HEK293T (cell line): Measurements from ENCODE around the gene B3GALT5.

Source experiments
- CTCF ChIA-PET: fragments of 350-600 bp; formaldehyde crosslinking; extraction: SDS; loops from one replicate; lab custom pipeline; 2021; ENCODE audit warnings: antibody characterized with exemption, inconsistent platforms; lab: Yijun Ruan, JAX
- POLR2A ChIA-PET: fragments of 350-600 bp; formaldehyde crosslinking; extraction: SDS; loops from one replicate; lab custom pipeline; 2020; ENCODE audit warnings: antibody characterized with exemption, inconsistent platforms; lab: Yijun Ruan, JAX
- DNase-seq: peaks from one replicate; pipeline ENCODE4 v3.0.0; 2012; ENCODE audit warnings: mixed read lengths; ENCODE audit errors: extremely low spot score
- ARNT ChIP-seq: fragments of 450-650 bp; IDR thresholded peaks from 2 replicates; pipeline ENCODE4 v1.6.1; 2017; ENCODE audit warnings: mild to moderate bottlenecking
- BHLHE40 ChIP-seq: fragments of 450-650 bp; IDR thresholded peaks from 2 replicates; pipeline ENCODE4 v1.6.1; 2016; ENCODE audit warnings: mild to moderate bottlenecking, moderate library complexity, borderline replicate concordance
- CTBP1 ChIP-seq: fragments of 450-650 bp; IDR thresholded peaks from 2 replicates; pipeline ENCODE4 v1.6.1; 2016; ENCODE audit warnings: borderline replicate concordance
- ELF4 ChIP-seq: fragments of 450-650 bp; IDR thresholded peaks from 2 replicates; pipeline ENCODE4 v1.6.1; 2017; ENCODE audit warnings: antibody characterized with exemption
- FOXA1 ChIP-seq: fragments of 450-650 bp; IDR thresholded peaks from 2 replicates; pipeline ENCODE4 v1.6.1; 2016; ENCODE audit warnings: mild to moderate bottlenecking
- FOXK2 ChIP-seq: fragments of 450-650 bp; IDR thresholded peaks from 2 replicates; pipeline ENCODE4 v1.6.1; 2016; ENCODE audit warnings: mild to moderate bottlenecking
- FOXM1 ChIP-seq: fragments of 450-650 bp; IDR thresholded peaks from 2 replicates; pipeline ENCODE4 v1.6.1; 2017; ENCODE audit warnings: mild to moderate bottlenecking, borderline replicate concordance
- HDGF ChIP-seq: fragments of 450-650 bp; IDR thresholded peaks from 2 replicates; pipeline ENCODE4 v1.6.1; 2017; ENCODE audit warnings: antibody characterized with exemption, borderline replicate concordance
- L3MBTL2 ChIP-seq: fragments of 450-650 bp; conservative IDR thresholded peaks from 2 replicates; pipeline ENCODE4 v1.6.1; 2016; ENCODE audit warnings: mild to moderate bottlenecking
- LEF1 ChIP-seq: fragments of 450-650 bp; IDR thresholded peaks from 2 replicates; pipeline ENCODE4 v1.6.1; 2017; ENCODE audit warnings: mild to moderate bottlenecking, borderline replicate concordance
- NFRKB ChIP-seq: fragments of 450-650 bp; IDR thresholded peaks from 2 replicates; pipeline ENCODE4 v1.6.1; 2016; ENCODE audit warnings: mild to moderate bottlenecking, moderate library complexity
- PKNOX1 ChIP-seq: fragments of 450-650 bp; IDR thresholded peaks from 2 replicates; pipeline ENCODE4 v1.6.1; 2016
- SP1 ChIP-seq: fragments of 450-650 bp; IDR thresholded peaks from 2 replicates; pipeline ENCODE4 v1.6.1; 2017
- SUZ12 ChIP-seq: fragments of 450-650 bp; IDR thresholded peaks from 2 replicates; pipeline ENCODE4 v1.6.1; 2016; ENCODE audit warnings: mild to moderate bottlenecking
- TARDBP ChIP-seq: fragments of 450-650 bp; IDR thresholded peaks from 2 replicates; pipeline ENCODE4 v1.6.1; 2016
- ZNF384 ChIP-seq: fragments of 450-650 bp; IDR thresholded peaks from 2 replicates; pipeline ENCODE4 v1.6.1; 2016

The B3GALT5 gene

GRCh38 chr21:39656209-39656608 is 43.5 kb downstream of the B3GALT5 start:
- no peak for TF ChIP-seq FOXK2
- no peak for TF ChIP-seq HDGF
- TF ChIP-seq CTBP1: no peak
- no peak for TF ChIP-seq TARDBP
- TF ChIP-seq PKNOX1: no peak
- no peak for TF ChIP-seq FOXA1
- TF ChIP-seq ZNF384: no peak
- TF ChIP-seq LEF1: no peak
- TF ChIP-seq SP1: no peak
- TF ChIP-seq ARNT: no peak
- TF ChIP-seq BHLHE40: no peak
- no peak for TF ChIP-seq SUZ12
- no peak for TF ChIP-seq ELF4
- no peak for TF ChIP-seq NFRKB
- no peak for TF ChIP-seq FOXM1
- no peak for TF ChIP-seq L3MBTL2
- CTCF ChIA-PET: no interaction called here
- DNase-seq: no peak
- POLR2A ChIA-PET: no interaction called here

- DNase-seq: no peak
- TF ChIP-seq FOXM1: no peak
- TF ChIP-seq PKNOX1: no peak
- no peak for TF ChIP-seq ELF4
- no peak for TF ChIP-seq TARDBP
- no peak for TF ChIP-seq SP1
- TF ChIP-seq ARNT: no peak
- TF ChIP-seq HDGF: no peak
- TF ChIP-seq BHLHE40: no peak
- no peak for TF ChIP-seq CTBP1
- no peak for TF ChIP-seq NFRKB
- TF ChIP-seq LEF1: no peak
- POLR2A ChIA-PET: no interaction called here
- CTCF ChIA-PET: no interaction called here
Measured at GRCh38 chr21:39657091-39657689, 44.5 kb downstream of the B3GALT5 start.

GRCh38 chr21:39658066-39658465 is 45.3 kb downstream of the B3GALT5 start:
- ChIA-PET POLR2A (no interaction called here), CTCF (no interaction called here)
- no peak for TF ChIP-seq BHLHE40
- no peak for DNase-seq

- ChIA-PET POLR2A (no interaction called here), CTCF (no interaction called here)
- no peak for DNase-seq
- TF ChIP-seq LEF1: no peak
- TF ChIP-seq ZNF384: no peak
- TF ChIP-seq BHLHE40: no peak
- TF ChIP-seq ELF4: no peak
Measured at GRCh38 chr21:39659070-39659815, 46.5 kb downstream of the B3GALT5 start.

GRCh38 chr21:39660191-39660980 is 47.6 kb downstream of the B3GALT5 start:
- ChIA-PET CTCF (interaction anchor here (0.7 kb wide), 1 partner anchor 35 kb away, joined by 3 read pairs; no protein-coding TSS in a partner anchor), POLR2A (no interaction called here)
- TF ChIP-seq ARNT (no peak), CTBP1 (no peak), LEF1 (no peak)
- DNase-seq: no peak

- no peak for DNase-seq
- CTCF ChIA-PET: no interaction called here
- TF ChIP-seq ELF4 (no peak), FOXK2 (no peak), CTBP1 (no peak), ARNT (no peak), LEF1 (no peak), L3MBTL2 (no peak), TARDBP (no peak), HDGF (no peak), SP1 (no peak), SUZ12 (no peak), FOXA1 (no peak), ZNF384 (no peak), NFRKB (no peak), PKNOX1 (no peak), BHLHE40 (no peak), FOXM1 (no peak)
- POLR2A ChIA-PET: no interaction called here
Measured at GRCh38 chr21:39661121-39661520, 48.4 kb downstream of the B3GALT5 start.
